ENCODE results near the gene EPS8. TPM values are rescaled to one million over a fixed set of nuclear protein-coding genes. Genes with fewer than 3 reads are reported as not detected.

EPS8 gene
- polyA plus RNA-seq, 1 donor (not counting 4 experiments of a cell fraction or from before 2014, with no cell fraction given): 4.0 TPM

GRCh38 chr12:15733136-15733535 lies 56.1 kb downstream of the EPS8 start:
- Histone ChIP-seq H3K27me3 (ENCODE audit: control insufficient read depth, extremely low read depth, insufficient read depth, low read length) (no peaks in the 10 kb centered on the region), H3K27ac (ENCODE audit: control insufficient read depth, insufficient read depth, low read length) (no peak overlapping the region), H3K79me2 (ENCODE audit: control insufficient read depth, insufficient read depth, low read length) (no peaks in the 10 kb centered on the region), H2AFZ (ENCODE audit: control insufficient read depth, low read length) (no peak overlapping the region), H3K4me3 (ENCODE audit: control insufficient read depth in 2 of 3, extremely low read depth in 1 of 3, insufficient read depth in 2 of 3, low read depth in 1 of 3, low read length in 3 of 3) (no peak overlapping the region), H4K20me1 (ENCODE audit: control insufficient read depth, extremely low read depth, insufficient read depth, low read length) (no peaks in the 10 kb centered on the region), H3K4me2 (ENCODE audit: control insufficient read depth, extremely low read depth, insufficient read depth, low read depth, low read length) (no peak overlapping the region), H3K4me1 (ENCODE audit: control insufficient read depth, extremely low read depth, insufficient read depth, low read length) (no peaks in the 10 kb centered on the region), H3K9me1 (ENCODE audit: control insufficient read depth, extremely low read depth, insufficient read depth, low read length) (no peaks in the 10 kb centered on the region), H3K36me3 (ENCODE audit: control insufficient read depth in 2 of 2, extremely low read depth in 1 of 2, insufficient read depth in 2 of 2, low read length in 2 of 2) (no peaks in the 10 kb centered on the region), H3K9me3 (ENCODE audit: control insufficient read depth, low read depth, low read length) (no peaks in the 10 kb centered on the region), H3K9ac (ENCODE audit: control insufficient read depth, extremely low read depth, insufficient read depth, low read length) (no peak overlapping the region)
- dilution Hi-C loops (cut with MboI; ENCODE audit: extremely low pct_ligation_motif_present, low sequenced_read_pairs): no loop called here
- FAIRE-seq: no peak
- TF ChIP-seq EZH2 (IDR thresholded peaks at IDR 0.05; ENCODE audit: low read length) (no peak), CTCF (optimal IDR thresholded peaks at IDR 0.05 in 1 of 3, IDR thresholded peaks at IDR 0.05 in 1 of 3, conservative IDR thresholded peaks at IDR 0.05 in 1 of 3; ENCODE audit: extremely low read depth in 1 of 3, insufficient read depth in 2 of 3, low read length in 3 of 3) (no peak)
- DNase-seq (ENCODE audit: low read depth, low spot score): no peak

- Histone ChIP-seq H4K20me1 (ENCODE audit: control insufficient read depth, extremely low read depth, insufficient read depth, low read length) (no peaks in the 10 kb centered on the region), H3K36me3 (ENCODE audit: control insufficient read depth in 2 of 2, extremely low read depth in 1 of 2, insufficient read depth in 2 of 2, low read length in 2 of 2) (no peaks in the 10 kb centered on the region), H3K9me3 (ENCODE audit: control insufficient read depth, low read depth, low read length) (no peaks in the 10 kb centered on the region), H3K4me2 (ENCODE audit: control insufficient read depth, extremely low read depth, insufficient read depth, low read depth, low read length) (no peak overlapping the region), H3K4me3 (ENCODE audit: control insufficient read depth in 2 of 3, extremely low read depth in 1 of 3, insufficient read depth in 2 of 3, low read depth in 1 of 3, low read length in 3 of 3) (no peak overlapping the region), H2AFZ (ENCODE audit: control insufficient read depth, low read length) (no peak overlapping the region), H3K4me1 (ENCODE audit: control insufficient read depth, extremely low read depth, insufficient read depth, low read length) (no peaks in the 10 kb centered on the region), H3K27ac (ENCODE audit: control insufficient read depth, insufficient read depth, low read length) (no peak overlapping the region), H3K9me1 (ENCODE audit: control insufficient read depth, extremely low read depth, insufficient read depth, low read length) (no peaks in the 10 kb centered on the region), H3K27me3 (ENCODE audit: control insufficient read depth, extremely low read depth, insufficient read depth, low read length) (no peaks in the 10 kb centered on the region), H3K79me2 (ENCODE audit: control insufficient read depth, insufficient read depth, low read length) (no peaks in the 10 kb centered on the region), H3K9ac (ENCODE audit: control insufficient read depth, extremely low read depth, insufficient read depth, low read length) (no peak overlapping the region)
- DNase-seq (ENCODE audit: low read depth, low spot score) (no peak), FAIRE-seq (no peak)
- dilution Hi-C loops (cut with MboI; ENCODE audit: extremely low pct_ligation_motif_present, low sequenced_read_pairs): no loop called here
- TF ChIP-seq EZH2 (IDR thresholded peaks at IDR 0.05; ENCODE audit: low read length) (no peak), CTCF (optimal IDR thresholded peaks at IDR 0.05 in 1 of 3, IDR thresholded peaks at IDR 0.05 in 1 of 3, conservative IDR thresholded peaks at IDR 0.05 in 1 of 3; ENCODE audit: extremely low read depth in 1 of 3, insufficient read depth in 2 of 3, low read length in 3 of 3) (no peak)
Measured at GRCh38 chr12:15732341-15733061, 56.7 kb downstream of the EPS8 start.
